Kidney (tissue), 14 donors: ENCODE measurements around the gene EMILIN3. TPM values are rescaled to one million over a fixed set of nuclear protein-coding genes. Genes with fewer than 3 reads are reported as not detected.

Source experiments
- DNase-seq, 5 donors: peaks; one replicate each; pipeline ENCODE4 v3.0.0-alpha.2; 2013 to 2020
- FAIRE-seq: peaks from 2 replicates; lab custom pipeline; 2012; peaks lifted over from hg19 to GRCh38; lab: Jason Lieb, UNC
- H3K27ac ChIP-seq, 2 donors: one replicate each; pipeline ENCODE4 v1.7.0; 2013; ENCODE audit warnings: low read depth in 2 of 2, low read length in 2 of 2, inconsistent platforms in 1 of 2
- H3K27me3 ChIP-seq: one replicate; pipeline ENCODE4 v1.7.1; 2013; ENCODE audit warnings: low read length, inconsistent platforms; ENCODE audit not compliant: control insufficient read depth, insufficient read depth
- H3K36me3 ChIP-seq, 3 donors: one replicate each; pipeline versions ENCODE4 v1.7.0 to v1.7.1; 2013; ENCODE audit warnings: low read length in 3 of 3, control low read depth in 1 of 3, inconsistent platforms in 1 of 3; ENCODE audit not compliant: insufficient read depth in 3 of 3, control insufficient read depth in 2 of 3
- H3K4me1 ChIP-seq, 3 donors: one replicate each; pipeline versions ENCODE4 v1.7.0 to v1.7.1; 2013; ENCODE audit warnings: low read length in 3 of 3, inconsistent platforms in 1 of 3, low read depth in 1 of 3; ENCODE audit not compliant: control insufficient read depth in 2 of 3, insufficient read depth in 2 of 3
- H3K4me3 ChIP-seq, 3 donors: one replicate each; pipeline versions ENCODE4 v1.7.0 to v1.8.1; 2013; ENCODE audit warnings: low read length in 3 of 3, control low read depth in 1 of 3, inconsistent platforms in 1 of 3
- H3K9ac ChIP-seq, 3 donors: one replicate each; pipeline versions ENCODE4 v1.7.0 to v1.7.1; 2013; ENCODE audit warnings: low read length in 3 of 3, control low read depth in 1 of 3, inconsistent platforms in 1 of 3
- H3K9me3 ChIP-seq, 3 donors: one replicate each; pipeline versions ENCODE4 v1.7.0 to v1.7.1; 2013; ENCODE audit warnings: low read length in 3 of 3, control low read depth in 1 of 3, inconsistent platforms in 1 of 3; ENCODE audit not compliant: control insufficient read depth in 2 of 3, insufficient read depth in 1 of 3
- intact Hi-C: fragments of 100-400 bp; cut with DNase I; formaldehyde crosslinking; loops from one replicate; pipeline ENCODE4 v1.11.1; 2022
- polyA plus RNA-seq: library from polyadenylated mRNA; stranded (reverse); fragments of 350-450 nt; fragmentation: Illumina TruSeq; extraction: RNeasy Lipid Tissue Mini Kit (QIAGEN cat#74804); gene quantifications from one replicate; pipeline ENCODE4 v1.2.3, GENCODE V29; 2014; ENCODE audit warnings: low read depth, low replicate concordance; ENCODE audit not compliant: insufficient read depth
- total RNA-seq: library from RNA; stranded (reverse); fragmentation: NEBNext Ultra II Directional; extraction: Animal tissue kit (Norgen Biotek cat#: 25700); gene quantifications from one replicate; pipeline ENCODE4 v1.2.1, GENCODE V29; 2021
- TF ChIP-seq, protein P1 (sequence below): IDR thresholded peaks from 3 replicates; pipeline ENCODE4 v1.5.1; 2012; ENCODE audit warnings: mild to moderate bottlenecking, moderate library complexity, borderline replicate concordance; ENCODE audit not compliant: insufficient read depth; ENCODE audit errors: extremely low read depth
- donor health status: control.
- donor health status: control.
- donor health status: control.
- donor health status: control.
- donor health status: control.
- donor health status: DM: yes; HTN: yes; CAD: no.
- donor health status: Normal renal cell carcinoma (clear cell type).

Gene EMILIN3
- total and polyA plus RNA-seq, 2 donors from 2014 or later = 0.32 to 0.50 TPM

DNA sequence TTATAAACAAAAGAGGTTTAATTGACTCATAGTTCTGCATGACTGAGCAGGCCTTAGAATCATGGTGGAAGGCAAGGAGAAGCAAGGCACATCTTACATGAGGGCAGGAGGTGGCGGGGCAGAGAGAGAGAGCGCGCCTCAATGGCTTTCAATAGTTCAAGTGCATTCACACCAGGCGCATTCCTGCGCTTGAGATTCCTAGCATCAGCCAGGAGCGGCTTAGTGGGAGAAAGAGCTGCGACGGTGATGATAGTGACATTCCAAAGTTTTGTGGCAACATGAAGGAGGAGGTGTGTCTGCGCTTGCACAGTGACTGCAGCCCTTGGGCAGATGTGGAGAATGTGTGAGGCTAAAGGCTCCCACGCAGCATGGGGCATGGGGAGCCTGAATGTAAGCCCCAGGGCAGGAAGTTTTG lies 25.0 kb upstream of the EMILIN3 start:
- DNase-seq = peak in 1 of 5 donors; percentile 16
- TF ChIP-seq, protein P1, sequence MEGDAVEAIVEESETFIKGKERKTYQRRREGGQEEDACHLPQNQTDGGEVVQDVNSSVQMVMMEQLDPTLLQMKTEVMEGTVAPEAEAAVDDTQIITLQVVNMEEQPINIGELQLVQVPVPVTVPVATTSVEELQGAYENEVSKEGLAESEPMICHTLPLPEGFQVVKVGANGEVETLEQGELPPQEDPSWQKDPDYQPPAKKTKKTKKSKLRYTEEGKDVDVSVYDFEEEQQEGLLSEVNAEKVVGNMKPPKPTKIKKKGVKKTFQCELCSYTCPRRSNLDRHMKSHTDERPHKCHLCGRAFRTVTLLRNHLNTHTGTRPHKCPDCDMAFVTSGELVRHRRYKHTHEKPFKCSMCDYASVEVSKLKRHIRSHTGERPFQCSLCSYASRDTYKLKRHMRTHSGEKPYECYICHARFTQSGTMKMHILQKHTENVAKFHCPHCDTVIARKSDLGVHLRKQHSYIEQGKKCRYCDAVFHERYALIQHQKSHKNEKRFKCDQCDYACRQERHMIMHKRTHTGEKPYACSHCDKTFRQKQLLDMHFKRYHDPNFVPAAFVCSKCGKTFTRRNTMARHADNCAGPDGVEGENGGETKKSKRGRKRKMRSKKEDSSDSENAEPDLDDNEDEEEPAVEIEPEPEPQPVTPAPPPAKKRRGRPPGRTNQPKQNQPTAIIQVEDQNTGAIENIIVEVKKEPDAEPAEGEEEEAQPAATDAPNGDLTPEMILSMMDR = no peak
- no peaks in the 10 kb centered on the region for H3K9me3 ChIP-seq
- no peak overlapping the region for H3K4me3 ChIP-seq
- H3K36me3 ChIP-seq = no peaks in the 10 kb centered on the region
- H3K9ac ChIP-seq = no peak overlapping the region
- no peaks in the 10 kb centered on the region for H3K27me3 ChIP-seq
- peaks cover 0 to 5% (median 0%) of the 10 kb centered on the region in 3 donors for H3K4me1 ChIP-seq
- H3K27ac ChIP-seq = no peak overlapping the region
- no peak for FAIRE-seq
- intact Hi-C loops = no loop called here

DNA sequence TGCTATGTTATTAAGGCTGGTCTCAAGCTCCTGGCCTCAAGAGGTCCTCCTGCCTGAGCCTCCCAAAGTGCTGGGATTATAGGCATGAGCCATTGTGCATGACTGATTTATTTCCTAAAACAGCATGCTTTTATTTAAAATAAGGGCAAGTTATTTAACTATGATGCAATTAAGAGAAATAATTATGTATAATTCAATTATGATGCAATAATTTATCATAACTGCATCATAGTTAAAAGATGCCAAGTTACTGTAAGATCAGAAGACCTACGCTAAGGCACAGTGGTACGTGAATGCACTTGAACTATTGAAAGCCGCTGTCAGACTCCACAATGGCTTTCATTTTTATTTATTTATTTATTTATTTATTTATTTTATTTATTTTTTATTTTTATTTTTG lies 24.3 kb upstream of the EMILIN3 start:
- Histone ChIP-seq H3K36me3 (no peaks in the 10 kb centered on the region), H3K9me3 (no peaks in the 10 kb centered on the region), H3K27me3 (no peaks in the 10 kb centered on the region), H3K4me1 (peaks cover 0 to 5% (median 0%) of the 10 kb centered on the region in 3 donors), H3K4me3 (no peak overlapping the region), H3K9ac (no peak overlapping the region), H3K27ac (no peak overlapping the region)
- TF ChIP-seq, protein P1 = no peak
- FAIRE-seq (no peak), DNase-seq (no peak)
- intact Hi-C loops = no loop called here

- DNase-seq = peak in 3 of 5 donors; percentile 73 to 80 (median 79)
- H3K27me3 ChIP-seq = no peaks in the 10 kb centered on the region
- intact Hi-C loops = no loop called here
- no peak for FAIRE-seq
- H3K4me3 ChIP-seq = no peak overlapping the region
- no peaks in the 10 kb centered on the region for H3K36me3 ChIP-seq
- no peak overlapping the region for H3K27ac ChIP-seq
- H3K9ac ChIP-seq = no peak overlapping the region
- no peaks in the 10 kb centered on the region for H3K9me3 ChIP-seq
- TF ChIP-seq, protein P1 = no peak
- no peaks in the 10 kb centered on the region for H3K4me1 ChIP-seq
Measured at GRCh38 chr20:41387444-41387851, 20.8 kb upstream of the EMILIN3 start.
